GM18868 (cell line): Measurements from ENCODE around the gene CISD2.
"Not testable (repeated sequence)": the region's sequence is repeated elsewhere in the genome, so short reads cannot be mapped to it uniquely, and the experiment has no call there.

Source experiments
- ATAC-seq: cut with Tn5 transposase; IDR thresholded peaks from one replicate; pipeline ENCODE4 v1.9.1; 2021; ENCODE audit warnings: mild to moderate bottlenecking, moderate library complexity; ENCODE audit not compliant: unreplicated experiment

The CISD2 gene

DNA sequence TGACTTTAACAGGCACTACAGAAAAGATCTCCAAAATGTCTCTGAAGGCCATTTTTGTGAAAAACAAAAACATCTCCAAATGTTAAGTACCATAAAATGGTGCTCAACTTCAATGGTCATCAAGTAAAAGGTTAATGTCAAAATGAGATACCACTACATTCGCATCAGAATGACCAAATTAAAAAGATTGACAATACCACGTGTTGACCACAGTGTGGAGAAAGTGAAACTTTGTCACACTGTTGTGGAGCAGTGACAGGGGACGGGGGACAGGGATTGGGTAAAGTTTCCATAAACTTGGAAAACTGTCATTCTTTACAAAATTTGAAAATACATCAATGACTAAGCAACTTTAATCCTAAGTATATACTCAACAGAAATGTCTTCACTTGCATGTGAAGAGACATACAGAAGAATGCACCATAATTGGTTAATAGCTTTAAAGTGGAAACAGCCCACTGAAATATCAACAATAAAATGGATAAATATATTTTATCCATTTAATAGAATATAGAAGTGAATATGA is 19.1 kb upstream of the CISD2 start:
- ATAC-seq = no peak

DNA sequence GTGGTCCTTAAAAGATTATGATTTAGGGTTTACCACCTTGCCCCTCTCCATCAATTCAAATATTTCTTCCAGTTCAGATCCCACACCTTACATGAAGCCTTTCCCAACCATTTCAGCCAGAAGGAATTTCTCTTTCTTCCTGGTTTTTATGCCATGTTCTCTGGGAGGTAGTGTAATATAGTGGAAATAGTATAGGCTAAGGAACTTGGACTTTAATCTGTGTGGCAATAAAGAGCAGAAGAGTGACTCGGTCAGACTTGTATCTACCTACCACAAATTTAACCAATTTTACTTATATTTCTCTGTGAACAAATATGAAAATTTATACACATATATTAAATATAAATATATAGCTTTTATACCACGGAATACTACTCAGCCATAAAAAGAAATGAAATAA is 18.4 kb upstream of the CISD2 start:
- no peak for ATAC-seq

DNA sequence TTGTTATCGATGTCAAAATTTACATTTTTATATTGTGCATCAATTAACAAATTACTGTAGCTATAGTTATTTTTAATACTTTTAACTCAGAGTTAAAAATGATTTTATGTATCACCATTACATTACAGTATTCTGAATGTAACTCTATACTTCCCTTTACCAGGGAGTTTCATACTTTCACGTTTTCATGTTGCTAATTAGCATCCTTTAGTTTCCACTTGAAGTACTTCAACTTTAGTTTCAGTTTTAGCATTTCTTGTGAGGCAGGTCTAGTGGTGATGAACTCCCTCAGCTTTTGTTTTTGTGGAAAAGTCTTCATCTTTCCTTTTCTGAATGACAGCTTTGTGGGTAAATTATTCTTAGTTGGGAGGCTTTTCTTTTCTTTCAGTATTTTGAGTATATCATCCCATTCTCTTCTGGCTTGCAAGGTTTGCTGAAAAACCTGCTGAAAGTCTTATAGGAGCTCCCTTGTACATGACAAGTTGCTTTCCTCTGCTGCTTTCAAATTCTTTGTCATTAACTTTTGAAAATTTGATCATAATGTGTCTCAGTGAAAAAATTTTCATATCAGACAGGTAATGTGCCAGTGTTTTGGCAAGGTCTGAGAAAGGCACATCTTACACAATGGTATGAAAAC is 9.8 kb upstream of the CISD2 start:
- ATAC-seq = no peak

DNA sequence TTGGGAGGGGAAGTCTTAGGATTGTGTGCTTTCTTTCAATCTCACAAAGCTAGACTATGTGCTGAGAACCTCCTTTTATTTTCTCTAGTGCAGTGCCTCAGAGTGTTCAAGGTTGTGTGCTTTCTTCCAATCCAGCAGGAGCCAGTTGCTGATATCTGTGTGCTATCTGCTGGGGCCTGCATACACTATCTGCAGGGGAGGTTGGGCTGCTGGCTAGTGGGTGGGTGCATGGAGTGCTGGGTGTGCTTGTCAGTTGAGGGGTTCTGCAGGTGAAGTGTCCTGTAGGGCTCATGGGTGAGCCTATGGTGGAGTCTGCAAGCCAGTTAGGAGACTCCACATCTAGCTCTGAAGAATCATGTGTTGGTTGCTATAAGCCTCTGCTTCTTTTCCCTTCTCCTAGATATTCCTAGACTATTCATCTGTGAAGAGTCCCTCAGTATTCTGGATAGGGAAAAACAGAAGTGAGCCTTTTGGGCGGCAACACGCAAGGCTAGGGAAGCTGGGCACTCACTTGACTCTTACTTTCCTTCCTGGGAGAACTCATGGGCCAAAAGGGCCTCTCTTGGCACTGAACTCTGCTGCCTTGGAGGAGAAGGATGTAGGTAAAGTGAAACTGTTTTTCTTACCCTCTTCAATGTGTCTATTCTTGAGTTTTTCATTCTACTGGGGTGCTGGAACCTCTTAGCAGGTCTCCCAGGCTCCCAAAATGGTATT is 8.0 kb upstream of the CISD2 start:
- no peak for ATAC-seq

DNA sequence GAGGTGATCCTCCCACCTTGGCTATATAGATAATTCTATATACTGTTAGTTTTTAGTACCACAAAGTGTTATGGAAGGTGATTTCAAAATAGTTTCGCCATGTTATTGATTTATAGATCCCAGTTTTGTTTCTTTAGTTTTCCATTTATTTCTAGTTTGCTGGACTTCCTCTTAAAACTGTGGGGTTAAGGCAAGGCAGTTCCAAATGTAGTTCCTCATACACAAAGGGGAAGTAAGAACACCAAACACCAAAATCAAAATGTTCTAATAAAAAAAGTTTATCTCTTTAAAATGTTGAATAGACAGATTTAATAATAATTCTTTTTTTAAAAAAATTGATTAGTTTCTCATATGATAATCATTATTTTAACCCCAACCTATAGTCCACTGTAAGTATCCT is 6.8 kb upstream of the CISD2 start:
- no peak for ATAC-seq

DNA sequence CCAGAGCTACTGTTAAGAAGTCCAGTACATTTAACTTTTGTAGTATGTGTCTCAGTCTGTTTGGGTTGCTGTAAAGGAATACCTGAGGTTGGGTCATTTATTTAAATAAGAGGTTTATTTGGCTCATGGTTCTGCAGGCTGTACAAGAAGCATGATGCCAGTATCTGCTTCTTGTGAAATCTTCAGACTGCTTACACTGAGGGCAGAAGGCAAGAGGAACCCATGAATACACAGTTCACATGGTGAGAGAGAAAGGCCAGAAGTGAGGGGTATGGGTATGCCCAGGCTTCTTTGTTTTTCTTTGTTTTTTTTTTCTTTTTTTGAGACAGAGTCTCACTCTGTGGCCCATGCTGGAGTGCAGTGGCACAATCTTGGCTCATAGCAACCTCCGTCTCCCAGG is 6.0 kb upstream of the CISD2 start:
- ATAC-seq = no peak

DNA sequence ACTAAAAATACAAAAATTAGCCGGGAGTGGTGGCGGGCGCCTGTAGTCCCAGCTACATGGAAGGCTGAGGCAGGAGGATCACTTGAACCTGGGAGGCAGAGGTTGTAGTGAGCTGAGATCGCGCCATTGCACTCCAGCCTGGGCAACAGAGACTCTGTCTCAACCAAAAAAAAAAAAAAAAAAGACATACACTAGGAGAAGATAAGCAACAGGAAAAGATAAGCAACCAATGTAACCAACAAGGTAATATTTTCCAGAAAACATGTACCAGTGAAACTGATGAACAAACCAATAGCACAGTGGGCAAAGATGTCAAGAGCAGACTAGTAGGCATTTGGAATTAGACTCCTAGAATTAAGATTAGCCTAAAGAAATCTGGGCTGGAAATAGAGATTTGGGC is 3.5 kb upstream of the CISD2 start:
- ATAC-seq = not testable (repeated sequence)

DNA sequence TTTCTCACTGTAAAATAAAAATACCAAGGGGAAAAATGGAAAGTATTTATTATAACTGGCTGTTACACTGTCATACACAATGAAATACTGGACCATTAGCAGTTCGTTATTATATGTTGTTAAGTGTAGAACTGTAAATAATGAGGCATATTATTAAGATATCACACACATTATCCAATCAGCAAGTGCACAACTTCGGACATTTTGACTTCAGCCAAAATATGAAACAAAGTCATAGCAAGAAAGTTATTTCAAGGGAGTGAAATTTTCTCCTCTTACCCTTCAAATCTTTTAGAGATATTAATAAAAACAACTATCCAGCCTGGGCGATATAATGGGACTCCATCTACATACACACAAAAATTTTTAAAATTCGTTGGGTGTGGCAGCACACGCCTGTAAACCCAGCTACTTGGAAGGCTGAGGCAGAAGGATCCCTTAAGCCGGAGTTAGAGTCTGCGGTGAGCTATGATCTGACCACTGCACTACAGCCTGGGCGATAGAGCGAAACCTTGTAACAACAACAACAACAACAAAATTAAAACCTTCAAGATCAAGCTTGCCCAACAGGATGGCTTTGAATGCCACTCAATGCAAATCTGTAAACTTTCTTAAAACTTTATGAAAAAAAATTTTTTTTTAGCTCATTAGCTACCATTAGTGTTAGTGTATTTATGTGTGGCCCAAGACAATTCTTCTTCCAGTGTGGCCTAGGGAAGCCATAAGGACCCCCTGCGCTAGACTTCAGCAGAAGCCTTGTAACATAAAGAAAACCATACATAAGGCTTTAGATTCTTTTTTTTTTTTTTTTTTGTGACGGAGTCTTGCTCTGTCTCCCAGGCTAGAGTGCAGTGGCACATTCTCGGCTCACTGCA is 1.3 kb upstream of the CISD2 start:
- no peak for ATAC-seq

DNA sequence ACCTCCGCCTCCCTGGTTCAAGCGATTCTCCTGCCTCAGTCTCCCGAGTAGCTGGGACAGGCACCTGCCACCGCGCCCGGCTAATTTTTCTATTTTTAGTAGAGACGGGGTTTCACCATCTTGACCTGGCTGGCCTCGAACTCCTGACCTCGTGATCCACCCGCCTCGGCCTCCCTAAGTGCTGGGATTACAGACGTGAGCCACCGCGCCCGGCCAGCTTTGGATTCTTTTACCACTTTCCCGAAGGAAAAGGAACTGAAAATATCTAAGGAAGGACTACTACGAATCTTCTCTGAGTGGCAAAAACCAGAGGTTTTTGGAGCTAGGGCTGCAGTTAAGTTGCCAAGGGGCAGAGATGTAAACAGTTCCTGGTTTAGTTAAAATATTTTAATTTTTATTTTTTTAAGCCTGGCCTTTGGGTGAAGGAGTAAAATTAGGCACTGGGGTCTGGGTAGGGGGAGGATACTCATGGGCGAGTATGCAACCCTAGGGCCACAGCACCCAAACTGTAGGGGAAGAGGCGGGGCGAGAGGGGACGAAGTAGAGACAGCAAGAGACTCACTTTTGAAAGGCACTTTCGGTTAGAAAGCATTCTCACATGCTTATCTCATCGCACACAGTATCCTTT is 525 bp upstream of the CISD2 start:
- peak; percentile 46 for ATAC-seq

DNA sequence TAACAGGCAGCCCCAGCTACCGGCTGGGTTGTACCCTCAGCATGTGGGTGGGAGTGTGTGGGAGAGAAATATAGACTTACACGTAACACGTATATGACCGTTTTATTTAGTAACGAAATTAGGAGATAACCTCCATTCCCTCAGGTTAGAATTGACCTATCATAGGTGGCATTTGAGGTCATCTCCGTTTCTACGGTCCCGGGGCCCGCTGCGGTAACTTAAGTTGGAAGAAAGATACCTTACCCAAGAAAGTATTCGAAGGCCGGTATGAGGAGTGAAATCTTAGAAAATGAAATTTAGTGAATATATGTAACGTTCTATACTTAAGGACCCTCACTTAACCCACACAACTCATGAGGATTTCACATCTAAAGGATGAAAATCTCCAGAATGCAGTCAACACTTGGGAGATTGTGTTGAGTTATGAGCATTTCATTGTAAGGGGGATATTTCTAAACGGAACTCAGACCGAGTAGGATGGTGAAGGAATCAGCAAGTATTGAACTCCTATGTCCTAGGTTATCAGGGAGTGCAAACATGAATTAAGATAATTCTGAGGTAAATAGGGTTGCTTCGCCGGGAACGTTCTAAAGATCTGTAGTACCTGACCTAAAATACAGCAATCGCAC is 891 bp downstream of the CISD2 start:
- peak; percentile 28 for ATAC-seq

DNA sequence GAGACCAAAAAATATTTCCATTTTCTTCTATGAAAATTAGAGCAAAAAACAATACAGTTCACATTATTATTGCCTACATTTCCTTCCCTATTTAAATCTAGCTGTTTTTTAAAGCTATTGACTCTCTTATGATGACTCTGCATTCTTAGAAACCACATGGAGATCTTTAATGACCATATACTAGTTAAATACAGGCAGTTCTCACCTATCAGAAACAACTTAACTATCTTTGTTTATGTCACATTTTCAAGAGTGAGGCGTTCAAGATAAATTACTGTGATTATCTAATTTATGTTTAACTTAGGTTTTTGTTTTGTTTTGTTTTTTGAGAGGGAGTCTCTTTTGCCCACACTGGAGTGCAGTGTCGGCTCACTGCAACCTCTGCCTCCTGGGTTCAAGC is 3.0 kb downstream of the CISD2 start:
- ATAC-seq = no peak

DNA sequence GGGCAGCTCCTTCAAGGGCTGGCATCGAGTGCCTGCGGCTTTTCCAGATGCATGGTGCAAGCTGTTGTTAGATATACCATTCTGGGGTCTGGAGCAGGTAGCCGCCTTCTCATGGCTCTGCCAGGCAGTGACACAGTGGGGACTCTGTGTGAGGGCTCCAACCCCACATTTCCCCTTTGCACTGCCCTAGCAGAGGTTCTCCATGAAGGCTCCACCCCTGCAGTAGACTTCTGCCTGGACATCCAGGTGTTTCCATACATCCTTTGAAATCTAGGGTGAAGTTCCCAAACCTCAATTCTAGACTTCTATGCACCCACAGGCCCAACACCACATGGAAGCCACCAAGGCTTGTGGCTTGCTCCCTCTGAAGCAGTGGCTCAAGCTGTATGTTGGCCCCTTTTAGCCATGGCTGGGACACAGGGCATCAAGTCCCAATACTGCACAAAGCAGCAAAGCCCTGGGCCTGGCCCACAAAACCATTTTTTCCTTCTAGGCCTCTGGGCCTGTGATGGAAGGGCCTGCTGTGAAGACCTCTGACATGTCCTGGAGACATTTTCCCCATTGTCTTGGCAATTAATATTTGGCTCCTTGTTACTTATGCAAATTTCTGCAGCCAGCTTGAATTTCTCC is 8.8 kb downstream of the CISD2 start:
- not testable (repeated sequence) for ATAC-seq

DNA sequence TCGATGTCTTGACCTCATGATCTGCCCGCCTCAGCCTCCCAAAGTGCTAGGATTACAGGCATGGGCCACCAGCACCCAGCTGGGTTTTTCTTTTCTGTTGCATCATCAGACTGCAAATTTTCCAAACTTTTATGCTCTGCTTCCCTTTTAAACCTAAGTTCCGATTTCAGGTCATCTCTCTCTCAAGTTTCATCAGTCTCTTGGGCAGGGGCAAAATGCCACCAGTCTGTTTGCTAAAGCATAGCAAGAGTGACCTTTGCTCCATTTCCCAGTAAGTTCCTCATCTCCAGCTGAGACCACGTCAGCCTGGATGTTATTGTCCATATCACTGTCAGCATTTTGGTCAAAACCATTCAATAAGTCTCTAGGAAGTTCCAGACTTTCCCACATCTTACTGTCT is 9.6 kb downstream of the CISD2 start:
- ATAC-seq = not testable (repeated sequence)

DNA sequence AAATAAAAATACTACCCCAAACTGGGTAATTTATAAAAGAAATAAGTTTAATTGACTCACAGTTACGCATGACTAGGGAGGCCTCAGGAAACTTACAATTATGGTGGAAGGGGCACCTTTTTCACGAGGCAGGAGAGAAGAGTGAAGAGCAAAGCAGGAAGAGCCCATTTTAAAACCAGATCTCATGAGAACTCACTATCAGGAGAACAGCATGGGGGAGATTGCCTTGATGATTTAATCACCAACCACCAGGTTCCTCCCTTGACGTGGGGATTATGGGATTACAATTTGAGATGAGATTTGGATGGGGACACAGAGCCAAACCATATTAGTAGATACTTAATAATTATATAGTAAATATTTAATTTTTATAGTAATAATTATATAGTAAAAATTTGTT is 10.1 kb downstream of the CISD2 start:
- ATAC-seq = no peak

DNA sequence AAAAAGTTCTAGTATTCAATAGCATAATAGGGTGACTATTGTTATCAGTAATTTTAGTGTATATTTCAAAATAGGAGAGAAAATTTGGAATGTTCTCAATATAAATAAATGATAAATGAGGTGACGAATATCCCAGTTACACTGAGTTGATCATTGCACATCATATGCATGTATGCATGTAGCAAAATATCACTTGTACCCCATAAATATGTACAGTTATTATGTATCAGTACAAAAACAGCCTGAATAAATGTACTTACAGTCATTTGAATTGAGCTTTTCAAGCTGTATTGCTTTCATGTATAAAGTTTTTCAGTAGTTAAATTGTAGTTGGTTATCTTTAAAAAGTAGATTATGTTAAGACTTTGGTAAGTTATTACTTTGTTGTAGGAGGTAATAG is 12.6 kb downstream of the CISD2 start:
- no peak for ATAC-seq

DNA sequence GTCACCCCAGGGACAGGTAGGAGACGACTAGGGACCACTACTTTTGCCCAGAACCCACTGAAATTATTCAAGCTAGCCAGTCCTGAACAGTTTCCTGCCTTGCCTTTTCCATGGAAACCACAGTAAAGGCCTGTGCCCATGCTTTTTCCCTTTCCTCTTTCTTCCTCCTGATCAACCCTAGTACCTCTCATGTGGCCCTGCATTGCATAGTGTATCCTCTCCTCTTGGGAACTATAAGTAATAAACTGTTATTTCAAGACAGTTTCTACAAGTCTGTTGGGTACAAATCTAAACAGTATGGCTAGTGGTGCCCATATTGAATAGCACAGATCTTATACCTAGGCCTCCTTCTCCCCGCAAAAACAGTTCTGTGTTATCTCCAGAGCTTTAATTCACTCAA is 14.5 kb downstream of the CISD2 start:
- ATAC-seq = no peak

DNA sequence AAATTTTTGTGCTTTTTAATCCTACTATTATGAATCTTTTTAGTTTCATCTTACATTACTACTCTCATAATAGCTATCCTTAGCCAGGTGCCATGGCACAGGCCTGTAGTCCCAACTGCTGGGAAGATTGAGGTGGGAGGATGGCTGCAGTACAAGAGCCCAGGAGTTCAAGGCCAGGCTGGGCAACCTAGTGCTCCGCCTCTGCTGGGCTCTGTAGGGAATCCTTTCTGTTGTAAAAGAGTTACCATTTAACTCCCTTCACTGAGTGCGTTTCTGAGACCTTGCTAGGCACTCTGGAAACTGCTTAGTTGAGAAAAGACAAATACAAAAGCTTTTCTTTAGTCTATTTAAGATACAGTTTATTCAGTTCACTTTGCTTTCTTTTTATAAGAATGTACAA is 19.8 kb downstream of the CISD2 start:
- not testable (repeated sequence) for ATAC-seq

DNA sequence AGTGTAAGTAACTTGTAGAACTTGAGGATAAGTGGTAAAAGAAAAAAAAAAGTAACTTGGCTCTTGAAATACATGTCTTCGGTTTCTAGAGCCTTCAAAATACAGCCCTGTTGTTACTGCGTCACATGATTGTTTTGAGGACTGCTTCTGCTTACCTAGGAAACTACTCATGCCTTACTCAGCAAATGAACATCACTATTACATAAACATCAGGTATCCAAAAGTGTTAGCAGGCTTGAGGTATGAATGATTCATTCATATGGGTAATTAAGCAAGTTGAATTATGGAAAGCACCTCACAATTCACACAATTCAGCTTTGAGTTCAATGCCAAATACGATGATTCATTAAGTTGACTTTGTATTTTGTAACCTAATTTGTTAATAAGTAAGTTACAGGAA is 21.1 kb downstream of the CISD2 start:
- not testable (repeated sequence) for ATAC-seq

DNA sequence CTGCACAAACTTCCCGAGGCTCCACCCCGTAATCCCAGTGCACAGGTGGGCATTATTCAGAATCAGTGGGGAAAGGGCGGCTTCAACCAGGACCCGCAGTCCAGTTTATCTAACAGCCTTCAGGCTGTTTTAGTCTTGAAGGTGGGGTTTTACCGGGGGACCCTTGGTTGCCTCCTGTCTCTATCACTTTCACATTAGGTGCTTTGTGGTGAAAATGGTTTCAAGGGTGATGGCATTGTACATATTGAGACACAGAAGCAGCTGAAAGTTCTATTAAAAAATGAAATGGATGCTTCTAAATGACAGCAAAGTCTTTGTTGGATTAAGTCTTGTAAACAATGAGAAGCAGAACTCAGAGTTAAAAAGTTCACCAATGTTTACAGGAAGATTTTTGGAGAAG is 27.8 kb downstream of the CISD2 start:
- peak; percentile 48 for ATAC-seq

DNA sequence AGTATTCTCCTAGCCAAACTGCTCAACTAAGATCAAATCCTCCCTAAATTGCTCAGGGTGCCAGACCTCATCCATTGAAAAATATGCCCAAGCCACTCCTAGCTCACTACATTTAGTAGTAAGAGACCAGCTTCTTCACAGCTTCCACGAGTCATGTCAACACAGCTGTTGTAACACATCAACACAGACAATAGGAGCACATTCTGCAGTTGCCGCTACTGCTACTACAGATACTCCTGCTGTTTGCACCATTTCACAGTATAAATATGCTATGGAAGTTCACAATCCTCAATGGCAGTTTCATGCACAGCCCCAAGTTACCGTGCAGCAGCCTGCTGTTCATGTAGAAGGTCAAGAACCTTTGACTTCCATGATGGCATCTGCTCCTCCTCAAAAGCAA is 28.8 kb downstream of the CISD2 start:
- not testable (repeated sequence) for ATAC-seq
